ENCODE data around the gene DNAH6. TPM values are rescaled to one million over a fixed set of nuclear protein-coding genes. Genes with fewer than 3 reads are reported as not detected.
"Not testable (repeated sequence)": the region's sequence is repeated elsewhere in the genome, so short reads cannot be mapped to it uniquely, and the experiment has no call there.

The DNAH6 gene
- polyA plus RNA-seq, 3 donors, result 0.04 TPM; not detected in 2

DNA sequence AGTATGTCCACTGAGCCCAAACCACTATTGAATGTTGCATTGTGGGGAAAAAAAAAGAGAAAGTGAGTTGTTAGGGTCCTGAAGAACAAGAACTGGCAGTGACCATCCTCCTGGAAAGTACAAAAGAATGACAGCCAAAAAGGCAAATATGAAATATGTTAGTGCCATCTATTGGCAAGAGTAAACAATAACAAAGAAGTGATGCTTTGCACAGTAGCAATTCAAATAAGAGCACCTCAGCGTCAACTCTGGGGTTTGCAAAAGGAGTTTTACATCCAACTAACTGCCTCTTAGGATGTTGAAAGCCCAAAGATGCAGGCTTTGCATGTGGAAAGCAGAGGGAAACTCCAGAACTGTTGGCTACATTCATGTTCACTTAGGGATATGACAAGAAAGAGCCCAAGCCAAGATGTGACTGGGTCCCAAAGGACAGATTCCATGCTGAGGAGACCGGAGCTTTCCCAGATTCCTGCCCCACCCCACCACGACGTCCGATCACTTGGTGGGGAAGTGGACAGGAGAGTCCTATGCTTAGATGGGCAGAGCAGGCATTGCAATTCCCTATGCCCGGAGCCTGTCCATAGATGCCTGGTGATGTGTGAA lies 349.0 kb downstream of the DNAH6 start:
- Histone ChIP-seq H3K27me3 (ENCODE audit: control insufficient read depth in 2 of 2, insufficient read depth in 2 of 2, low read length in 2 of 2) (no peaks in the 10 kb centered on the region), H3K4me2 (replicated peaks; ENCODE audit: extremely low read depth, low read length, poor library complexity, severe bottlenecking) (no peak overlapping the region), H4K20me1 (ENCODE audit: insufficient read depth, low read length) (no peaks in the 10 kb centered on the region), H3K4me3 (replicated peaks in 1 of 3; ENCODE audit: low read depth in 2 of 3, low read length in 3 of 3) (no peak overlapping the region), H3K9ac (ENCODE audit: insufficient read depth, low read length, poor library complexity, severe bottlenecking) (no peak overlapping the region), H3K79me2 (ENCODE audit: insufficient read depth, low read length) (no peaks in the 10 kb centered on the region), H3K27ac (ENCODE audit: low read depth in 1 of 2, low read length in 2 of 2) (no peak overlapping the region), H3K36me3 (replicated peaks in 1 of 2; ENCODE audit: control insufficient read depth in 1 of 2, insufficient read depth in 2 of 2, low read length in 2 of 2) (no peaks in the 10 kb centered on the region), H3K4me1 (ENCODE audit: control insufficient read depth in 1 of 2, insufficient read depth in 2 of 2, low read length in 2 of 2) (no peaks in the 10 kb centered on the region), H3K9me3 (replicated peaks in 1 of 2; ENCODE audit: control insufficient read depth in 1 of 2, insufficient read depth in 1 of 2, low read length in 2 of 2) (no peaks in the 10 kb centered on the region), H2AFZ (ENCODE audit: insufficient read depth, low read depth, low read length, poor library complexity, severe bottlenecking) (no peak overlapping the region)
- intact Hi-C loops (cut with micrococcal nuclease), result no loop called here
- H3K9me3 Mint-ChIP-seq, result no peaks in the 10 kb centered on the region
- TF ChIP-seq, protein P1, sequence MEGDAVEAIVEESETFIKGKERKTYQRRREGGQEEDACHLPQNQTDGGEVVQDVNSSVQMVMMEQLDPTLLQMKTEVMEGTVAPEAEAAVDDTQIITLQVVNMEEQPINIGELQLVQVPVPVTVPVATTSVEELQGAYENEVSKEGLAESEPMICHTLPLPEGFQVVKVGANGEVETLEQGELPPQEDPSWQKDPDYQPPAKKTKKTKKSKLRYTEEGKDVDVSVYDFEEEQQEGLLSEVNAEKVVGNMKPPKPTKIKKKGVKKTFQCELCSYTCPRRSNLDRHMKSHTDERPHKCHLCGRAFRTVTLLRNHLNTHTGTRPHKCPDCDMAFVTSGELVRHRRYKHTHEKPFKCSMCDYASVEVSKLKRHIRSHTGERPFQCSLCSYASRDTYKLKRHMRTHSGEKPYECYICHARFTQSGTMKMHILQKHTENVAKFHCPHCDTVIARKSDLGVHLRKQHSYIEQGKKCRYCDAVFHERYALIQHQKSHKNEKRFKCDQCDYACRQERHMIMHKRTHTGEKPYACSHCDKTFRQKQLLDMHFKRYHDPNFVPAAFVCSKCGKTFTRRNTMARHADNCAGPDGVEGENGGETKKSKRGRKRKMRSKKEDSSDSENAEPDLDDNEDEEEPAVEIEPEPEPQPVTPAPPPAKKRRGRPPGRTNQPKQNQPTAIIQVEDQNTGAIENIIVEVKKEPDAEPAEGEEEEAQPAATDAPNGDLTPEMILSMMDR (IDR thresholded peaks at IDR 0.05), result peak; percentile 71
- 70% methylated on average over 2 of the region's 6 CpGs for WGBS (ENCODE audit: insufficient coverage)
- H3K27me3 Mint-ChIP-seq (ENCODE audit: low read depth in 3 of 3), result peaks cover under 1 to 7% (median 3%) of the 10 kb centered on the region in 3 donors
- H3K36me3 Mint-ChIP-seq, result no peaks in the 10 kb centered on the region
- H3K4me1 Mint-ChIP-seq, result peaks cover 4% of the 10 kb centered on the region
- H3K27ac Mint-ChIP-seq, result no peak overlapping the region
- DNase-seq, result peak in 2 of 3 donors; percentile 35 to 44
- H3K4me3 Mint-ChIP-seq, result no peak overlapping the region

DNA sequence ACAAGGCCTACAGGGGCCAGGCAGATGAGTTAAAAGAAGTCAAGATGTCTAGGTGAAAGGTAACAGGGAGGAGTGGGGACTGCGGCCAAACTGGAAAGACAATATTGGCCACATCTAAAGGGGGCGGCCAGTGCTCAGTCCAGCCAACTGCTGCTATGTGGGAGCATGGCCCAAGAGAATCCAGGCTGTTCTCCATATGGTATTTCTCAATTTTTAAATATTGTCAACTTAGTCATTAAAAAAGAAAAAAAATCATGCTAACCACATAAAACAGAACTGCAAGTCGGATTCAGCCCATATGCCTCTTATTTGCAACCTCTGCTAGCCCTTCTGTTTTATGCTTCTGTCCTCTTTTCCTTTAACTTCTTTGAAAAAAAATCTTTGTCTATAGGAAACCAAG lies 349.8 kb downstream of the DNAH6 start:
- Histone ChIP-seq H3K79me2 (ENCODE audit: insufficient read depth, low read length) (no peaks in the 10 kb centered on the region), H3K4me3 (replicated peaks in 1 of 3; ENCODE audit: low read depth in 2 of 3, low read length in 3 of 3) (no peak overlapping the region), H4K20me1 (ENCODE audit: insufficient read depth, low read length) (no peaks in the 10 kb centered on the region), H3K9ac (ENCODE audit: insufficient read depth, low read length, poor library complexity, severe bottlenecking) (no peak overlapping the region), H3K27ac (ENCODE audit: low read depth in 1 of 2, low read length in 2 of 2) (no peak overlapping the region), H3K27me3 (ENCODE audit: control insufficient read depth in 2 of 2, insufficient read depth in 2 of 2, low read length in 2 of 2) (peaks cover 0 to 2% of the 10 kb centered on the region in 2 donors), H3K36me3 (replicated peaks in 1 of 2; ENCODE audit: control insufficient read depth in 1 of 2, insufficient read depth in 2 of 2, low read length in 2 of 2) (no peaks in the 10 kb centered on the region), H3K4me1 (ENCODE audit: control insufficient read depth in 1 of 2, insufficient read depth in 2 of 2, low read length in 2 of 2) (no peaks in the 10 kb centered on the region), H3K9me3 (replicated peaks in 1 of 2; ENCODE audit: control insufficient read depth in 1 of 2, insufficient read depth in 1 of 2, low read length in 2 of 2) (no peaks in the 10 kb centered on the region), H3K4me2 (replicated peaks; ENCODE audit: extremely low read depth, low read length, poor library complexity, severe bottlenecking) (no peak overlapping the region), H2AFZ (ENCODE audit: insufficient read depth, low read depth, low read length, poor library complexity, severe bottlenecking) (no peak overlapping the region)
- DNase-seq, result no peak
- TF ChIP-seq, protein P1 (IDR thresholded peaks at IDR 0.05), result no peak
- intact Hi-C loops (cut with micrococcal nuclease), result no loop called here
- H3K36me3 Mint-ChIP-seq, result no peaks in the 10 kb centered on the region
- H3K9me3 Mint-ChIP-seq, result no peaks in the 10 kb centered on the region
- H3K27ac Mint-ChIP-seq, result no peak overlapping the region
- peaks cover 4% of the 10 kb centered on the region for H3K4me1 Mint-ChIP-seq
- no peak overlapping the region for H3K4me3 Mint-ChIP-seq
- H3K27me3 Mint-ChIP-seq (ENCODE audit: low read depth in 3 of 3), result peaks cover 2 to 7% (median 3%) of the 10 kb centered on the region in 3 donors
- 50% methylated on average over 1 of the region's 3 CpGs for WGBS (ENCODE audit: insufficient coverage)

DNA sequence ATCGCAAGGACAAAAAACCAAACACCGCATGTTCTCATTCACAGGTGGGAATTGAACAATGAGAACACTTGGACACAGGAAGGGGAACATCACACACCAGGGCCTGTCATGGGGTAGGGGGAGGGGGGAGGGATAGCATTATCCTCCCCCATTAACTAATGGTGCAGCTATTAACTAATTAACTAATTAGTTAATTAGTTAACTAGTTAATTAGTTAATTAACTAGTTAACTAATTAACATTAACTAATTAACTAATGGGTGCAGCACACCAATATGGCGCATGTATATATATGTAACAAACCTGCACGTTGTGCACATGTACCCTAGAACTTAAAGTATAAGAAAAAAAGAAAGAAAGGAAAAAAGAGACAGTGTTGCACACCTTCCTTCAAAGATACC lies 352.0 kb downstream of the DNAH6 start:
- H3K79me2 ChIP-seq (ENCODE audit: insufficient read depth, low read length); H3K27ac Mint-ChIP-seq; H3K27ac ChIP-seq (ENCODE audit: low read depth in 1 of 2, low read length in 2 of 2); intact Hi-C loops (cut with micrococcal nuclease); H3K27me3 ChIP-seq (ENCODE audit: control insufficient read depth in 2 of 2, insufficient read depth in 2 of 2, low read length in 2 of 2); H3K4me1 ChIP-seq (ENCODE audit: control insufficient read depth in 1 of 2, insufficient read depth in 2 of 2, low read length in 2 of 2); DNase-seq; H3K36me3 ChIP-seq (replicated peaks in 1 of 2; ENCODE audit: control insufficient read depth in 1 of 2, insufficient read depth in 2 of 2, low read length in 2 of 2); H3K4me3 Mint-ChIP-seq; H3K9me3 ChIP-seq (replicated peaks in 1 of 2; ENCODE audit: control insufficient read depth in 1 of 2, insufficient read depth in 1 of 2, low read length in 2 of 2); H3K36me3 Mint-ChIP-seq; H2AFZ ChIP-seq (ENCODE audit: insufficient read depth, low read depth, low read length, poor library complexity, severe bottlenecking); H4K20me1 ChIP-seq (ENCODE audit: insufficient read depth, low read length); H3K9ac ChIP-seq (ENCODE audit: insufficient read depth, low read length, poor library complexity, severe bottlenecking); H3K4me2 ChIP-seq (replicated peaks; ENCODE audit: extremely low read depth, low read length, poor library complexity, severe bottlenecking); H3K9me3 Mint-ChIP-seq; H3K4me1 Mint-ChIP-seq; H3K4me3 ChIP-seq (replicated peaks in 1 of 3; ENCODE audit: low read depth in 2 of 3, low read length in 3 of 3): not testable (repeated sequence)
- WGBS (ENCODE audit: insufficient coverage), result no CpG with 5 or more reads among the region's 4 CpGs
- peaks cover 0 to 11% (median 2%) of the 10 kb centered on the region in 3 donors for H3K27me3 Mint-ChIP-seq (ENCODE audit: low read depth in 3 of 3)
